ENCODE data around the gene CLEC2L. TPM values are rescaled to one million over a fixed set of nuclear protein-coding genes. Genes with fewer than 3 reads are reported as not detected.

CLEC2L gene
- total RNA-seq (2022) (not detected in 2 replicates), Bru-seq, nascent RNA (not detected), BruChase-seq, experiment 1, labeled RNA remaining after a 6-hour chase (percentile 7 among the genes with signal in this experiment), BruChase-seq, experiment 2, labeled RNA remaining after a 2-hour chase (not detected)
- long read RNA-seq: 0 reads

DNA sequence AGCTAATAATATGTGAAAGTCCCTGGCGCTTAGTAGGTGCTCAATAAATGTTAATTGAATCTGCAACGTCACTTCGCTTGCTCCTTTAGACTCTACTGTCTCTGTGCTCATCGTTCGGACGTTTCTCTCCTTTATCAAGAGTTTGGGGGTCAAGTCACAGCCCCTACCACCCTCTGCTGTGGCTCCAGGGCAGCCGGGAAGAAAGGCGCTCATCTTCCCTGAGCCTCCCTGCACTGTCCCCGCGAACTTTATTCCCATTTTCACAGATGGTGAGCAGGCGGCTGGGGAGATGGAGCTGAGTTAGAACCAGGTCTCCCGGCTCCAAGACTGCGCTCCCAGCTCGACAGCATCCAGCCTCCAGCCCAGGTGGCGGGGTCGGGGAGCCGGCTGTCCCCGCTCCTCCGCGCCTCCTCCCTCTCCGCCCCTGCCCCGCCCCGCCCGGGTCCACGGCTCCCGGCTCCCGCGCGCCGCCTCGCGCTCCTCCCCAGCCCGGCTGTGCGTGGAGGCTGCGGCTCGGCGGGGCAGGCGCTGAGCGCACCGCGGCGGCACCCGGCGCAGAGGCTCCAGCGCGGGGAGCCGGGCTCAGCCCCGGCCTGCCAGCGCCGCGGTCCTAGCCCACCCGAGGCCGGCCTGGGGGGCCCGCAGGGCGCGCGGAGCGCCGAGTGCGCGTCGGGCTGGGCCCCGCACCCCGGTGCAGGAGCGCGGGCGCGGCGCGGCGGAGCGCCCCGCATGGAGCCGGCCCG, at the start of gene CLEC2L:
CLEC2L (plus strand) TSS at position 487 of the 743 bp plus-strand sequence; CDS start at position 730, 243 bp downstream.
- TF ChIP-seq, protein P1, sequence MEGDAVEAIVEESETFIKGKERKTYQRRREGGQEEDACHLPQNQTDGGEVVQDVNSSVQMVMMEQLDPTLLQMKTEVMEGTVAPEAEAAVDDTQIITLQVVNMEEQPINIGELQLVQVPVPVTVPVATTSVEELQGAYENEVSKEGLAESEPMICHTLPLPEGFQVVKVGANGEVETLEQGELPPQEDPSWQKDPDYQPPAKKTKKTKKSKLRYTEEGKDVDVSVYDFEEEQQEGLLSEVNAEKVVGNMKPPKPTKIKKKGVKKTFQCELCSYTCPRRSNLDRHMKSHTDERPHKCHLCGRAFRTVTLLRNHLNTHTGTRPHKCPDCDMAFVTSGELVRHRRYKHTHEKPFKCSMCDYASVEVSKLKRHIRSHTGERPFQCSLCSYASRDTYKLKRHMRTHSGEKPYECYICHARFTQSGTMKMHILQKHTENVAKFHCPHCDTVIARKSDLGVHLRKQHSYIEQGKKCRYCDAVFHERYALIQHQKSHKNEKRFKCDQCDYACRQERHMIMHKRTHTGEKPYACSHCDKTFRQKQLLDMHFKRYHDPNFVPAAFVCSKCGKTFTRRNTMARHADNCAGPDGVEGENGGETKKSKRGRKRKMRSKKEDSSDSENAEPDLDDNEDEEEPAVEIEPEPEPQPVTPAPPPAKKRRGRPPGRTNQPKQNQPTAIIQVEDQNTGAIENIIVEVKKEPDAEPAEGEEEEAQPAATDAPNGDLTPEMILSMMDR (IDR thresholded peaks at IDR 0.05; ENCODE audit: unreplicated experiment): no peak
- Mint-ChIP-seq H3K9me3 (ENCODE audit: low read depth, unreplicated experiment) (peaks cover 3% of the 10 kb centered on the region), H3K4me1 (ENCODE audit: low read depth, unreplicated experiment) (no peaks in the 10 kb centered on the region), H3K4me3 (ENCODE audit: low read depth, unreplicated experiment) (no peak within 1 kb of the TSS), H3K36me3 (ENCODE audit: insufficient read depth, unreplicated experiment) (no peaks in the 10 kb centered on the region), H3K27me3 (ENCODE audit: unreplicated experiment) (peaks cover 60% of the 10 kb centered on the region), H3K27ac (ENCODE audit: unreplicated experiment) (no peak within 1 kb of the TSS)
- intact Hi-C loops (cut with micrococcal nuclease; ENCODE audit: unreplicated experiment): no loop called here
- DNase-seq: no peak
- CTCF ChIA-PET: no interaction called here
- BruUV-seq (replicated peaks): no TSS peak

DNA sequence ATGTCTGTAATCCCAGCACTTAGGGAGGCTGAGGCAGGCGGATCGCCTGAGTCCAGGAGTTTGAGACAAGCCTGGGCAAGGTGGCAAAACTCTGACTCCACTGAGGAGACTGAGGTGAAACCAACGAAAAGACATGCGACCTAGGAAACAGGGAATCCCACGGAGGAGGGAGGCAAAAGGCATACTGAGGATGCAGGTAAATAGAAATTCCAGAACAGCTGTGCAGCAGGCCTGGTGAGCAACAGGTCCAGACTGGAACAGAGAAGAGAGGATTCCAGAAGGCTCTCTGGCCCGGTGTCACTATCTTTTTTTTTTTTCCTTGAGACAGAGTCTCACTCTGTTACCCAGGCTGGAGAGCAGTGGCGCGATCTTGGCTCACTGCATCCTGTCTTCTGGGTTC, 47.3 kb upstream of the CLEC2L start:
- Mint-ChIP-seq H3K4me3 (ENCODE audit: low read depth, unreplicated experiment) (no peak overlapping the region), H3K36me3 (ENCODE audit: insufficient read depth, unreplicated experiment) (no peaks in the 10 kb centered on the region), H3K27me3 (ENCODE audit: unreplicated experiment) (no peaks in the 10 kb centered on the region), H3K9me3 (ENCODE audit: low read depth, unreplicated experiment) (no peaks in the 10 kb centered on the region), H3K27ac (ENCODE audit: unreplicated experiment) (no peak overlapping the region), H3K4me1 (ENCODE audit: low read depth, unreplicated experiment) (peaks cover 12% of the 10 kb centered on the region)
- BruUV-seq (replicated peaks): no TSS peak
- CTCF ChIA-PET: no interaction called here
- DNase-seq: no peak
- TF ChIP-seq, protein P1 (IDR thresholded peaks at IDR 0.05; ENCODE audit: unreplicated experiment): no peak
- intact Hi-C loops (cut with micrococcal nuclease; ENCODE audit: unreplicated experiment): loop anchor here (5.0 kb wide), 1 partner anchor 44 kb away; no protein-coding TSS in a partner anchor

DNA sequence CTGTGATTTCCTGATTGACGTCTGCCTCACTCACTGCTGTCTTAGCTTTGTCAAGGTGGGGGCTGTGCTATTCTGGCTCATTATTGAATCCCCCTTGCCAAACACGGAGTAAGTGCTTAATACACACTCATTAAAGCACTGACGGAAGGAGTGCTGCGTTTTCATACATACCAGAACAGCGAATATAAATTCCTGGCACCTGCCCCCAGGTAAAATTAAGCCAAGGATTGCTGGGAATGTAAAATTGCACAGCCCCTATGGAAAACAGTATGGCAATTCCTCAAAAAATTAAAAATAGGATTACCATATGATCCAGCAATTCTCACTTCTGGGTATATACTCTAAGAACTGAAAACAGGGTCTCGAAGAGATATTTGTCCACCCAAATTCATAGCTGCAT, 46.6 kb upstream of the CLEC2L start:
- DNase-seq: no peak
- Mint-ChIP-seq H3K27ac (ENCODE audit: unreplicated experiment) (no peak overlapping the region), H3K36me3 (ENCODE audit: insufficient read depth, unreplicated experiment) (no peaks in the 10 kb centered on the region), H3K4me1 (ENCODE audit: low read depth, unreplicated experiment) (peaks cover 8% of the 10 kb centered on the region), H3K27me3 (ENCODE audit: unreplicated experiment) (no peaks in the 10 kb centered on the region), H3K9me3 (ENCODE audit: low read depth, unreplicated experiment) (no peaks in the 10 kb centered on the region), H3K4me3 (ENCODE audit: low read depth, unreplicated experiment) (no peak overlapping the region)
- CTCF ChIA-PET: no interaction called here
- intact Hi-C loops (cut with micrococcal nuclease; ENCODE audit: unreplicated experiment): loop anchor here (5.0 kb wide), 1 partner anchor 45 kb away; no protein-coding TSS in a partner anchor
- TF ChIP-seq, protein P1 (IDR thresholded peaks at IDR 0.05; ENCODE audit: unreplicated experiment): no peak
- BruUV-seq (replicated peaks): no TSS peak

DNA sequence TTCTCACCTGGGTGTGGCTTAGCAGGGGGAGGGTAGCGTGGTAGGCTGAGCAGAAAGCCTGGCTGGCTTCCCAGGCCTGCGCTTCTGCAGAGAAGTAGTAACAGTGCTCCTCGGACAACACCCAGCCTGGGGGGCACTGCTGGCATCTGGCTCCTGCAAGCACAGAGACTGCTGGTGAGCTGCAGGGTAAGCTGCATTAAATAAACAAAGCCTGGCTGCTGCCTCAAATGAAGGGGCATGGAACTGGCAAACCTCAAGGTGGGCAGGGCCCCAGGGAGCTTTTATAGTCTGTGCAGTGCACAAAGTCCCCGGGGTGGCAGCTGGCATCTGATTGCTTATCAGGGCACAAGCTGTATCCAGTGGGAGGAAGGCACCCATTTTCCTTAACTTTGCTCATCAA, 43.9 kb upstream of the CLEC2L start:
- no peak for DNase-seq
- CTCF ChIA-PET: no interaction called here
- no TSS peak for BruUV-seq (replicated peaks)
- intact Hi-C loops (cut with micrococcal nuclease; ENCODE audit: unreplicated experiment): loop anchor here (5.0 kb wide), 1 partner anchor 47 kb away; no protein-coding TSS in a partner anchor
- no peaks in the 10 kb centered on the region for H3K9me3 Mint-ChIP-seq (ENCODE audit: low read depth, unreplicated experiment)
- no peak overlapping the region for H3K4me3 Mint-ChIP-seq (ENCODE audit: low read depth, unreplicated experiment)
- H3K27me3 Mint-ChIP-seq (ENCODE audit: unreplicated experiment): no peaks in the 10 kb centered on the region
- H3K36me3 Mint-ChIP-seq (ENCODE audit: insufficient read depth, unreplicated experiment): no peaks in the 10 kb centered on the region
- H3K4me1 Mint-ChIP-seq (ENCODE audit: low read depth, unreplicated experiment): no peaks in the 10 kb centered on the region
- TF ChIP-seq, protein P1 (IDR thresholded peaks at IDR 0.05; ENCODE audit: unreplicated experiment): no peak
- no peak overlapping the region for H3K27ac Mint-ChIP-seq (ENCODE audit: unreplicated experiment)

Measured in Calu3 (cell line).